Stimulated activated CD8-positive, alpha-beta memory T cell treated with anti-CD3 and anti-CD28 coated beads, Interleukin-2, amount 100 ng/mL, for 48 hours (primary cell): Measurements from ENCODE around the gene CLTCL1.

Experiments
- DNase-seq, 2 donors: peaks; one replicate each; pipeline ENCODE4 v3.0.0-alpha.2; 2020; ENCODE audit warnings: low read depth in 2 of 2

Gene CLTCL1

GRCh38 chr22:19150482-19151328 is 140.8 kb downstream of the CLTCL1 start:
- no peak for DNase-seq

DNA sequence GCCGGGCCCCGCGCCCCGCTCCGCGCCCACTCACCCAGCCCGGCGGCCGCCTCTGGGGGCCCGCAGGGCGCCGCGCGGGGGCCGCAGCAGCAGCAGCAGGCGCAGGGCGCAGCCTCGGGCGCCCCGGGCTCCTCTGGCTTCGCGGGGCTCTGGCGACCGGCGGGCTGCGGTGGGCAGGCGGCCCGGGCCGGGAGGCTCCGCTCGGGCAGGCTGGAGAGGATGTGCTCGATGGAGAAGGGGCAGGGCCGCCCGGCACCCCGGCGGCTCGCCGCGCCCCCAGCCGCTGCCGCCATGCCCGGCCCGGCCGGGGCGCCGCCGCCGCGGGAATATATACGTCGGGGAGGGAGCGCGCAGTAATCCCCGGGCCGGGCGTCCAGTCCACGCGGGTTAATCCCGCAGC is 141.5 kb downstream of the CLTCL1 start, which contains the start of gene GSC2:
TSS of gene GSC2 (minus strand) at position 302 of the 400 bp plus-strand sequence. CDS start at position 293, 9 bp downstream.
- no peak for DNase-seq

- no peak for DNase-seq
Observed at GRCh38 chr22:19149047-19149883, 142.3 kb downstream of the CLTCL1 start.

GRCh38 chr22:19148417-19149046 is 143.0 kb downstream of the CLTCL1 start:
- no peak for DNase-seq

DNA sequence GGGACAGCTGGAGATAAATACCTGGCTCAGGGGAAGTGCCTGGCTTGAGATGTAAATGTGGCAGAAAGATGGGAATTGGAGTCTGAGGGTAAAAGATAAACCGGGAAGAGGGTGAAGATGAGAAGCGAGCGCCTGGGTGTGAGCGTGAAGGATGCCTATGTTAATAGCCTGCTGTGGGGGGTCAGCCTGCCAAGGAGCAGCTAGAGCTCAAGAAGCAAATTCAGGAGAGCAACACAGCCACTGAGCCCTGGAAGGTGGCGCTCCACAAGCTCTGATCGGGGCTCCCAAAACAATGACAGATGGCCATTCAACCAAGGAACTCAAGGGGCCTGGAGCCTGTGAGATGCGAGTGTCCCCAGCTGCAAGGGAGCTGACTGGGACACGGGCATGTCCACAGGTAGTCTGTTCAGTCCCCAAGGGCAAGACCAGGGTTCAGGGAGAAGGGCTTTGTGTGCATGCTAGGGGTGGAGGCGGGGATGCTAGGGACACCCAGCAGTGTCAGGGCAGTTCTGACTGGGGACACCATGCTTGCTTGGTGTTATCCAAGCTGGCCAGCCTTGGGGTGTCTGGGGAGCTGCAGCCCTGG is 144.2 kb downstream of the CLTCL1 start:
- no peak for DNase-seq

DNA sequence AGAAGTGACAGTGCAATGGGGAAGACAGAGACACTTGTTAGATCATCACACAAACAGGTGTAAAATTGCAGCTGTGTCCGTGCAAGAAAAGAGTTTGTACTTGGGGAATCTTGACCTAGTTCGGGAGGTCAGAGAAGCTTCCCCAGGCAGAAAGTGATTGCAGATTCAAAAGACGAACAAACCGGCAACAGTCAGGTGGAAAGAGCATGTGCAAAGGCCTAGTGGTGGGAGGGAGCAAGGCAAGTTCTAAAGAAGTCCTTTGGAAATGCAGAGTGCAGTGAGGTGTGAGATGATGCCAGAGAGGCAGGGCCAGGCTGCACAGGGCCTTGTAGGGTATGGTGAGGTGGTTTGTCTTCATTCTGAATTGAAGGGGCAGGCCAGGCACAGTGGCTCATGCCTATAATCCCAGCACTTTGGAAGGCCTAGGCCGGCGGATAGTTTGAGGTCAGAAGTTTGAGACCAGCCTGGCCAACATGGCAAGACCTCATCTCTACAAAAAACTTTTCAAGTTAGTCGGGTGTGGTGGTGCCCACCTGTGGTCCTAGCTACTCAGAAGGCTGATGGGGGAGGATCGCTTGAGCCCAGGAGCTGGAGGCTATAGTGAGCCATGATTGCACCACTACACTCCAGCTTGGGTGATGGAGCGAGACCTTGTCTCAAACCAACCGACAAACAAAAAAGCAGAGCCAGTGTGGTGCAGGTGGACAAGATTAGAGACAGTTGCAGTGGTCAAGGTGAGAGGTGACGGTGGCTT is 145.1 kb downstream of the CLTCL1 start:
- DNase-seq = no peak

DNA sequence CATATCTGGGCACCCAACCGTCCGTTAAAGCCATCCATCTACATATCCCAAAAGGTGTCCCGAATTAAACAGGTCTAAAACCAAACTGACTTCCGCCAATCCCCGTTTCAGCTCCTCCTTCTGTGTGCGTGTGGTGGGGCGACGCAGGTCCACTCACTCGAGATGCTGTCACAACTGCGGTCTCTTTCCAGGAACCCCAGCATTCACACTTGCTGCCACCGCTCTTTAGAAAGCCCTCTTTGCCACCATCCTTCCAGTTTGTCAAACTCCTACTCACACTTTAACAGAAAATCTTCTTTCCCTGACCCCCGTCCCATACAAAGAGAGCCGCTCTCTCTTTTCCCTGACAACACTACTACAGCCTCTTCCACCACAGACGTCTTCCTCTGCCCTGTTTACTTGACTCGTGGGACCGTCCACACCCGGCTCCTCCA is 147.5 kb downstream of the CLTCL1 start:
- DNase-seq = peak; percentile 14 to 20

- no peak for DNase-seq
Observed at GRCh38 chr22:19143212-19143611, 148.3 kb downstream of the CLTCL1 start.

DNA sequence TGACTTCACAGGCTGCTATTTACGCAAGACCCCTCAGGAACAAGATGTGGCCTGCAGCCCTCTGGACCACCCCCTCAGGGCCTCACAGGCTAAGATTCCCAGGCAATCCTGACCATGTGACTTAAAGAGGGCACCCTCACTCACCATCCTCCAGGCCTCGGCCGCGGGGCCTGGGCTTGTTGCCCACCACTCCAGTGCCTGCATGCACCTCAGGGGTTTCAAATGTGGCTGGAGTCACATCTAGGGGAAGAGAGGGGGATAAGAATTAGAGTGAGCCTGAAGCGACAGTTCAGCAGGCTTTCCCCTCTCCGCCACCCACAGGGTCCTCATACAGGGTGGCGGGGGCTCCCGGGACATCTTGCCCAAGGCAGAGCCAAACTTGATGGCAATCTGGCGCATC is 149.1 kb downstream of the CLTCL1 start:
- DNase-seq = no peak

DNA sequence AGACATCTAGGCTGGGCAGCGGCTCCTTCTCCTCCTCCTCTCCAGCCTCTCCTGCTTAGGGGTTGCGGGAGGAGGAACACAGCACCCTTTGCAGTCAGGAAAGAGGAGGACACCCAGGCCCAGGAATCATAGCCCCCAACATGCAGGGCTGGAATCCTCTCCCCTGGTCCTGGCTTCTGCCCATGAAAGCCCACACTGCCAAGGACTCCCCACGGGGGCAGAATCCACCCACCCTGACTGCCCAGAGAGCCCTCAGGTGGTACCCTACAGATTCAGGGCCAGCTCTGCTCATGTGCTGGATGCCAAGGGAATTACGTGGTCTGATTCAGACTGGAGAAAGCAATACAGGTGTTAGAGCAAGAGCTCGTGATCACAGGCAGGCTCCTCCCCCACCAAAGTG is 151.5 kb downstream of the CLTCL1 start:
- DNase-seq = no peak

DNA sequence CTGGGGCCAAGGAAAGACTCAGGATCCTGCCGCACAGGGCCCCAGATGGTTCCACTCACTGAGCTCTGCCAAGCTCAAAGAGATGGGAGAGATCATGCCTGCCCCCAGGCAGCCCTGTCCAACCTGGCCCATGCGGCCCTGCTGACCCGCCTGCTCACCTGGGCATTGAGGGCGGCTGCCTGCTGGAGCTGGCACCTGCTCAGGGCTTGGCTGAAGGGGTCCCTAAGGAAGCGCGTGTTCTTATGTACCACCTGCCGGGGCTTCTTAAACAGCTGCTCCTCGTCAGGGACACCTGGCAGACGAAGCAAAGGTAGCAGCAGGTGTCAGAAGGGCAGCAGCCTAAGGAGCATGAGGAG is 152.5 kb downstream of the CLTCL1 start:
- DNase-seq = no peak

DNA sequence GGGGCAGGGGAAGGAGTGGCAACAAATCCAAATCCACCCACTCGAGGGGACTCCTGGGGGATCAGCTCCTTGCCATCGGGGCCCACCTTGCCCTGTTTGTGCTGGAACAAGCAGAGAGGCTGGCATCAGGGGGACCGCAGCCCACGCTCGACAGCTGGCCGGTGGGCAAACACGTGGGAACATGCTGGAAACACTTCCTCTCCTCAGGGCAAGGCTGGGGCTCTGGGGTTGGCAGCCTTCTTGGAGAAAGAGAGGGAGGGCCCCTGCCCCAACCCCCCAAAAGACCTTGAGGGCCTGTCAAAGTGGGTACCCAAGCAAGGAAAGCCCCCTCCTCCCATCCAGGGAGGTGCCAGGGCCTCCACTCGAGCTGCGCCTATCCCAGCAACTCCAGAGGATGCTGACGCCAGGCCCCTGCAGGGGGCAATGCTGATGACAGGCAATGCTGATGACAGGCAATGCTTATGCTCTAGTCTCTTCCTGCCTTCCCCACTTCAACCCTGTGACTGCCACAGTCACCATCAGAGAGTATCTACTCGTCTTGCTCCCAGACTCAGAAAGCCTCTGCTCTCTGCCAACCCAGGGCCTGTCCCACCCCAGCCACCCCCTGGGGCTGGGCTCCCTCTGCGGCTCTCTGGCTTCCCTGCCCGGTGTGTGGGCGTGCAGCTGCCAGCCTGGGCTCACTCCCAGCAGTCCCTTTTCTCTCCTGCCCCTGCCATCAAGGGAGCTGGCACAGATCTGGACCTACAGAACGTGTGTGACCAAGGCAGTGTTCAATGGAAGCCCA is 153.1 kb downstream of the CLTCL1 start:
- no peak for DNase-seq

GRCh38 chr22:19137384-19138216 is 153.9 kb downstream of the CLTCL1 start:
- DNase-seq = no peak

DNA sequence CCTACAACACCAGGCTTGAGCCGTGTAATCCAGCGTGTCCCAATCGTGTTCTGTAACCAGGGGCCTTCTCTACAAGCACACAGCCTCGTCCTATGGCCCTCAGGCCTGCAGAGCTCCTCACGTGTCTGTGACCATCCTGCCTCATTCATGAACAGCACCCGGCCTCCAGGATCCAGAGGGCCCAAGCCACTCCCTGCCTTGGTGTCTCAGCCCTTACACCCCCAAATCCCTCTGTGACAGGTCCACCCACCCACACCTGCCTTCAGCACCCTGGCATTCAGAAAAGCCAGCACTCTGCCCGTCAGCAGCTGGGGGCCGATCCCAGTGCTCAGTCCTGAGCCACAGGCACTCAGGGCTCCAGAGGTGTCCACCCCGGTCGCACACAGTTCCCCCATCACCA is 154.6 kb downstream of the CLTCL1 start:
- DNase-seq = no peak

- no peak for DNase-seq
Observed at GRCh38 chr22:19134874-19135273, 156.6 kb downstream of the CLTCL1 start.

GRCh38 chr22:19134176-19134831 is 157.2 kb downstream of the CLTCL1 start:
- no peak for DNase-seq

DNA sequence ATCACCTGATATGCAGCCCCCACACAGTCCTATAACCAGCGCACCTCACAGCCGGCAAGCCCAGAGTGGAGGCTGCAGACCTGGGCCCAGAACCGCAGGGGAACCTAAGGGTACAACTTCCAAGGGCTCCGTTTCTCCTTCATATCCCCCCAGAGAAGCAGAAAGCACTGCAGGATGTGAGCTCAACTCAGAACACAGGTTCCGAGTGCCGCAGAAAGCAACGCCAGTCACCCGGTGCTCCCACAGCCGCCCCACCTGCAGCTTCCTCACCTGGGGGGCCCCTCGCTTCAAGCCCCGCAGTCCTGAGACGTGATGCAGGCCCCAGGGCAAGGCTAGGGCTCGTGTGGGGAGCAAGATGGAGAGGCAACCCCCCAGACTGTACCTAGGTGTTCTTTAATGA is 158.0 kb downstream of the CLTCL1 start:
- no peak for DNase-seq

GRCh38 chr22:19132693-19133400 is 158.7 kb downstream of the CLTCL1 start:
- DNase-seq = no peak
